Heart left ventricle (tissue), 16 donors: Measurements from ENCODE around the gene GSG1L. TPM values are rescaled to one million over a fixed set of nuclear protein-coding genes. Genes with fewer than 3 reads are reported as not detected.

Experiments
- ATAC-seq, 4 donors: fragments of 200-7000 bp; cut with Tn5 transposase; one replicate each; pipeline ENCODE4 v1.9.1; 2020 to 2022; ENCODE audit warnings: moderate library complexity in 4 of 4, mild to moderate bottlenecking in 3 of 4, moderate number of reproducible peaks in 1 of 4
- DNase-seq, 5 donors: peaks; one replicate each; pipeline ENCODE4 v3.0.0-alpha.2; 2020
- H3K27ac ChIP-seq, 12 donors: fragments of 200-600 bp; sonication (generic) in 4 of 12; one replicate each; pipeline versions ENCODE4 v1.5.0 to v1.8.0; 2016 to 2022; ENCODE audit warnings: mild to moderate bottlenecking in 2 of 12
- H3K27me3 ChIP-seq, 9 donors: fragments of 200-600 bp; sonication (generic) in 2 of 9; one replicate each; pipeline versions ENCODE4 v1.5.1 to v1.8.0; 2016 to 2022; ENCODE audit warnings: mild to moderate bottlenecking in 3 of 9
- H3K36me3 ChIP-seq, 9 donors: fragments of 200-600 bp; sonication (generic) in 2 of 9; one replicate each; pipeline versions ENCODE4 v1.5.0 to v1.8.0; 2018 to 2022; ENCODE audit warnings: mild to moderate bottlenecking in 2 of 9
- H3K4me1 ChIP-seq, 12 donors: fragments of 200-600 bp; sonication (generic) in 4 of 12; one replicate each; pipeline versions ENCODE4 v1.5.0 to v1.8.0; 2016 to 2022; ENCODE audit warnings: mild to moderate bottlenecking in 3 of 12
- H3K4me3 ChIP-seq, 12 donors: fragments of 200-600 bp; sonication (generic) in 4 of 12; one replicate each; pipeline versions ENCODE4 v1.5.0 to v1.8.0; 2017 to 2022; ENCODE audit warnings: mild to moderate bottlenecking in 9 of 12, moderate library complexity in 4 of 12
- H3K9me3 ChIP-seq, 12 donors: fragments of 200-600 bp; sonication (generic) in 4 of 12; one replicate each; pipeline versions ENCODE4 v1.5.0 to v1.8.0; 2016 to 2022; ENCODE audit warnings: mild to moderate bottlenecking in 1 of 12
- CTCF ChIP-seq, 12 donors: fragments of 200-600 bp; sonication (generic) in 4 of 12; IDR thresholded peaks; one replicate each; pipeline versions ENCODE4 v1.5.0 to v1.8.0; 2018 to 2022; ENCODE audit warnings: antibody characterized with exemption in 12 of 12, mild to moderate bottlenecking in 5 of 12
- POLR2A ChIP-seq, 2 donors: fragments of 450-650 bp; IDR thresholded peaks; one replicate each; pipeline ENCODE4 v1.6.1; 2017; ENCODE audit warnings: antibody characterized with exemption in 2 of 2, mild to moderate bottlenecking in 2 of 2, moderate library complexity in 2 of 2
- WGBS, 4 donors: extraction: QIAGEN DNeasy Blood & Tissue Kit in 2 of 4; methylation state at CpG; one replicate each; pipeline versions ENCODE4 v1.1.5 to v1.1.7; 2013 to 2018; 5-methylcytosine and 5-hydroxymethylcytosine counted together
- intact Hi-C, 10 donors: fragments of 100-400 bp; cut with DNase I; formaldehyde crosslinking; loops; one replicate each; pipeline versions ENCODE4 v1.11.1 to v1.14.2; 2022
- polyA plus RNA-seq, 2 donors: library from polyadenylated mRNA; stranded (reverse); fragments of 200-250 nt; gene quantifications; one replicate each; pipeline ENCODE4 v1.2.3, GENCODE V29; 2013
- total RNA-seq, 9 donors: library from RNA; depleted of rRNA in 2 of 9; stranded (reverse); fragments of >200 nt in 2 of 9; fragmentation: NEBNext Ultra II Directional in 3 of 9; extraction: Animal tissue kit (Norgen Biotek cat#: 25700) in 3 of 9; gene quantifications; one replicate each; pipeline versions ENCODE4 v1.1.0 to v1.2.4, GENCODE V29; 2016 to 2023
- donor health status: ischemic (EF 13 %, LVEDD 7.1; RV severe dilation, severe dysfunction).
- donor health status: healthy with polysubstance abuse.
- donor health status: DM: no; HTN: yes; CAD: no.
- donor health status: DM: no; HTN: no; CAD: no.
- donor health status: ischemic (EF 25% LVEDD 6.9; RV normal size, moderate dysfunction).
- donor health status: ischemic (EF 25% LVEDD 5.7; RV mildly dilated, moderate dysfunction).
- donor health status: healthy.
- donor health status: DM: yes; HTN: yes; CAD: no.
- donor health status: ischemic (EF 35%, LVEDD 5.7; RV mildly dilated, moderate dysfunction).
- donor health status: nonischemic (EF 11% LVEDD 7.7; RV severe dilation, severe dysfunction).
- donor health status: DM: yes; HTN: yes; CAD: no.
- donor health status: PGD.
- donor health status: ischemic (EF 29% LVEDD 5.4; RV normal size, mild dysfunction).
- donor health status: nonischemic (EF 23%, LVEDD 6.1; RV moderate dilation, normal function).

GSG1L gene
- total and polyA plus RNA-seq, 11 donors = 0.11 to 8.7 (median 1.8) TPM; not detected in 4

DNA sequence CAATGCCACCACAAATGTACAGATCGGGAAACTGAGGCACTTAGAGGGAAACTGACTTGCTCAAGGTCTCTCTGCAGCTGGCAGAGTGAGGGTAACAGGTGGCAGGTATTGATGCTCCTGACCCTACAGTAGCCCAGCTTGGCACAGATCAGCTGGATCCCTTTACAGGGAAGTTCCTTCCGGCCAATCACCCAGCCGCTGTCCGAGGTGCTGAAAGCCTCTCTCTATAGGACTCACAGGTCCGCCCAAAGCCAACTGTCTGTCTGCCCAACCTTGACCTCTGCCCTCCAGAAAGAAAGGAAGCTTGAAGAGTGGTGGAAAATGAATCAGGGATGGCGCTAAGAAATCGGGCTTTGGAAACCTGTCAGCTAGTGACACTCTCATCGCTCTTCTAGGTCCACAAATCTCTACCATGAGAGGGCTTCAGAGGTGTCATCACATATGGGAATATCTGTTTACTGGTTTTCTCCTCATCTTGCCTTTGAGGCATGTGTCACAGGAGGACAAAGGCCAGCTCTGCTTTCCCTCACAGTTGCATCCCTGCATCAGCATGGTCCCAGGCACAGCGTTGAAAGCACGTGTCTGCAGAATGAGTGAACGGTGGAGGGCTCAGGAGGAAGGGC is 267.4 kb downstream of the GSG1L start:
- 53 to 59% (median 56%) methylated on average over 11 of the region's 11 CpGs for WGBS, 4 donors
- ATAC-seq = peak in 2 of 4 donors; percentile 49 to 53
- peaks cover 0 to 6% (median 0%) of the 10 kb centered on the region in 12 donors for H3K4me1 ChIP-seq
- no peak overlapping the region for H3K27ac ChIP-seq
- H3K4me3 ChIP-seq = no peak overlapping the region
- peak in 3 of 5 donors; percentile 34 to 55 (median 36) for DNase-seq
- H3K9me3 ChIP-seq = no peaks in the 10 kb centered on the region
- TF ChIP-seq POLR2A (IDR thresholded peaks at IDR 0.05) (no peak), CTCF (IDR thresholded peaks at IDR 0.05) (no peak)
- H3K36me3 ChIP-seq = no peaks in the 10 kb centered on the region
- intact Hi-C loops = no loop called here
- H3K27me3 ChIP-seq = peaks cover 0 to 4% (median 0%) of the 10 kb centered on the region in 9 donors

DNA sequence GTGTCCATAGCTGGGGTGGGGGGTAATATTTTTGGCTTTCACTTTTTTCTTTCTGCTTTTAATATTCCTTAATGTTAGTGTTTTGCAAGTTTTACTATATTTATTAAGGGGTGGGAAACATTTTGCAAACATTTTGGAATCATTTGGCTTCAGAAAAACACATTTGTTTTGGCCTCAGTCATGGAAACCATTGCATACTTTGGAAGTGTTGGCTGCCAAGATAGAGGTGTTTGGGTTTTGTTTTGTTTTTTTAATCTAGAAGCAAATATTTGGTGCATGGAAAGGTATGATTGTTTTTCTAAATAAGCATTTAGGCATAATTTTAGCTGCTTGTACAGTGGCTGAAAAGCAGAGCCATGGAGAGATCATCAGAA is 270.3 kb downstream of the GSG1L start:
- no peak for TF ChIP-seq CTCF (IDR thresholded peaks at IDR 0.05)
- TF ChIP-seq POLR2A (IDR thresholded peaks at IDR 0.05) = no peak
- peaks cover 0 to 4% (median 0%) of the 10 kb centered on the region in 9 donors for H3K27me3 ChIP-seq
- no peak overlapping the region for H3K27ac ChIP-seq
- H3K4me1 ChIP-seq = peaks cover 0 to 6% (median 0%) of the 10 kb centered on the region in 12 donors
- intact Hi-C loops = no loop called here
- H3K9me3 ChIP-seq = peaks cover 0 to 3% (median 0%) of the 10 kb centered on the region in 12 donors
- DNase-seq (no peak), ATAC-seq (no peak)
- no peaks in the 10 kb centered on the region for H3K36me3 ChIP-seq
- no peak overlapping the region for H3K4me3 ChIP-seq

DNA sequence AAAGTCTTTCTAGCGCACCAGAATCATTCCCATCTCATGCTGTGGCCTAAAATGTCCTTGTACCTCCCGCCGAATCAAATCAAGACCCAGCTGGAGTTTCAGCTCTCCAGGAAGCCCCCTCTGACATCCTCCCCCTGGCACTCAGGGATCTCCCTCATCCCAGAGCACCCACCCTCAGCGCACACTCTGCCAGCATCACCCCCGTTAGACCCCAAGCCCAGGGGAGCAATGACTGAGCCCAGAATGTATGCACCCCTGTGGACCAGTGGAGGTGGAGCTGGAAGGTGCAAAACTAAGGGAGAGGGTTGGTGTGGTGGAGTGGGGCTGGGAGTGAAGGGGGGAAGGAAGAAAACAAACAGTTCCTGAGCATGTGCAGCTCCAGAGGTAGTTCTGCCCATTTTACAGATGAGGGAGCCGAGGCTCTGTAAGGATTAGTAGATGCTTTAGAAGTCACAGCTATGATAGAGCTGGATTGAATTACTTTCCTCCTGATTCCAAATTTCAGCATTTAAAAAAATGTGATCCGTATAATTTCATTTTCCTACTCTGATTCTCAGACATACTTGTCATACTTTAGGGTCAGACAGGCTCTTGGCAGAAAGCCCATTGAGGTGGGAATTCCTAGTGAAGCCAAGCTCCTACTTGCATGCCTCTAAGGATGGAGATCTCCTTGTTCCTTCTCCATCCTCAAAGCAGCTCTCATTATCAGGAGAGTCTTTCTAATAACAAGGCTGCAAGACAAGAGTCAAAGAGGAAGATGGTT is 270.8 kb downstream of the GSG1L start:
- H3K4me3 ChIP-seq = no peak overlapping the region
- no peak overlapping the region for H3K27ac ChIP-seq
- H3K36me3 ChIP-seq = no peaks in the 10 kb centered on the region
- intact Hi-C loops = no loop called here
- no peak for ATAC-seq
- TF ChIP-seq POLR2A (IDR thresholded peaks at IDR 0.05) = no peak
- no peak for TF ChIP-seq CTCF (IDR thresholded peaks at IDR 0.05)
- H3K9me3 ChIP-seq = peaks cover 0 to 7% (median 0%) of the 10 kb centered on the region in 12 donors
- peaks cover 0 to 6% (median 0%) of the 10 kb centered on the region in 12 donors for H3K4me1 ChIP-seq
- WGBS, 4 donors = 79 to 88% (median 82%) methylated on average over 7 of the region's 7 CpGs
- H3K27me3 ChIP-seq = peaks cover 0 to 4% (median 0%) of the 10 kb centered on the region in 9 donors
- DNase-seq = peak in 1 of 5 donors; percentile 5

DNA sequence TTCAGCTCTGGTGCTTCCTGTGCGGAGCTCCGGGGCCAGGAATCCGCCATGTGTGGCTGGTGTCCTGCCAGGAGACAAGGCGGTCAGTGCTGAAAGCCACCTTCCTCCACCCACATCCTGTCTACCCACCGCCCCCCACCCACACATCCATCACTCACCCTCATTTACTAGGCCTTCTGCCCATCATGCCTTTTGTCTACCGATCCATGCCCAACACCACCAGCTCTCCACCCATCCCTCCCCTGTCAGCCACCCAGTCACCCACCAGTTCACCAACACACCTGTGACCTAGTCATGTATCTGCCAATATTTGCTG is 272.2 kb downstream of the GSG1L start:
- H3K27ac ChIP-seq = no peak overlapping the region

More for the DNA sequence above, 272.2 kb downstream of the GSG1L start:
- DNase-seq (no peak), ATAC-seq (no peak)
- WGBS, 4 donors = 77 to 86% (median 80%) methylated on average over 6 of the region's 6 CpGs
- H3K27me3 ChIP-seq = no peaks in the 10 kb centered on the region
- H3K4me1 ChIP-seq = peaks cover 0 to 6% (median 0%) of the 10 kb centered on the region in 12 donors
- H3K9me3 ChIP-seq = peaks cover 0 to 7% (median 0%) of the 10 kb centered on the region in 12 donors
- intact Hi-C loops = no loop called here
- no peak overlapping the region for H3K4me3 ChIP-seq
- TF ChIP-seq POLR2A (IDR thresholded peaks at IDR 0.05) (no peak), CTCF (IDR thresholded peaks at IDR 0.05) (no peak)
- no peaks in the 10 kb centered on the region for H3K36me3 ChIP-seq
